GM21367 (cell line): ENCODE results near the gene MAP7D2.
"Not testable (repeated sequence)": the region's sequence is repeated elsewhere in the genome, so short reads cannot be mapped to it uniquely, and the experiment has no call there.

Experiments used
- ATAC-seq: cut with Tn5 transposase; IDR thresholded peaks from one replicate; pipeline ENCODE4 v1.9.1; 2021; ENCODE audit not compliant: unreplicated experiment

MAP7D2 gene

GRCh38 chrX:20116577-20117240, at the start of gene MAP7D2:
Gene MAP7D2, minus strand, starts transcription at chrX:20116907. Its CDS starts 28 bp downstream, at chrX:20116879.
- no peak for ATAC-seq

GRCh38 chrX:20162516-20162915, 45.8 kb upstream of the MAP7D2 start:
- not testable (repeated sequence) for ATAC-seq

GRCh38 chrX:20159797-20160385, 43.2 kb upstream of the MAP7D2 start:
- no peak for ATAC-seq

GRCh38 chrX:20151689-20152088, 35.0 kb upstream of the MAP7D2 start:
- no peak for ATAC-seq

GRCh38 chrX:20149326-20149725, 32.6 kb upstream of the MAP7D2 start:
- no peak for ATAC-seq

GRCh38 chrX:20147561-20147960, 30.9 kb upstream of the MAP7D2 start:
- ATAC-seq: no peak

GRCh38 chrX:20144491-20144890, 27.8 kb upstream of the MAP7D2 start:
- no peak for ATAC-seq

- ATAC-seq: no peak
Measured at GRCh38 chrX:20143561-20143960, 26.9 kb upstream of the MAP7D2 start.

- ATAC-seq: no peak
Measured at GRCh38 chrX:20143111-20143510, 26.4 kb upstream of the MAP7D2 start.

GRCh38 chrX:20141281-20142220, 24.8 kb upstream of the MAP7D2 start, which contains the start of gene EIF1AX:
Gene EIF1AX, minus strand, starts transcription at chrX:20141838. Its CDS starts 198 bp downstream, at chrX:20141640.
- ATAC-seq: peak; percentile 98

GRCh38 chrX:20140420-20140819, 23.7 kb upstream of the MAP7D2 start:
- ATAC-seq: no peak

GRCh38 chrX:20139966-20140365, 23.3 kb upstream of the MAP7D2 start:
- ATAC-seq: no peak

GRCh38 chrX:20135944-20136343, 19.2 kb upstream of the MAP7D2 start:
- ATAC-seq: no peak

- ATAC-seq: no peak
Measured at GRCh38 chrX:20132666-20133065, 16.0 kb upstream of the MAP7D2 start.

GRCh38 chrX:20130357-20130756, 13.7 kb upstream of the MAP7D2 start:
- ATAC-seq: no peak

- ATAC-seq: no peak
Measured at GRCh38 chrX:20129547-20129946, 12.8 kb upstream of the MAP7D2 start.

- ATAC-seq: no peak
Measured at GRCh38 chrX:20128670-20129069, 12.0 kb upstream of the MAP7D2 start.

- not testable (repeated sequence) for ATAC-seq
Measured at GRCh38 chrX:20127440-20127839, 10.7 kb upstream of the MAP7D2 start.

GRCh38 chrX:20126833-20127232, 10.1 kb upstream of the MAP7D2 start:
- not testable (repeated sequence) for ATAC-seq

- no peak for ATAC-seq
Measured at GRCh38 chrX:20124964-20125363, 8.3 kb upstream of the MAP7D2 start.

GRCh38 chrX:20118065-20118824, 1.5 kb upstream of the MAP7D2 start:
- no peak for ATAC-seq
